Measurements from ENCODE around the gene CDIP1.

Gene CDIP1

GRCh38 chr16:4566144-4566543 is 27.6 kb upstream of the CDIP1 start:
- DNase-seq (ENCODE audit: low read depth): no peak
- Histone ChIP-seq H3K4me1 (ENCODE audit: control insufficient read depth, insufficient read depth, low read length) (no peaks in the 10 kb centered on the region), H3K27me3 (replicated peaks; ENCODE audit: control insufficient read depth, insufficient read depth, low read length) (peaks cover 23% of the 10 kb centered on the region), H3K9ac (ENCODE audit: low read length) (no peak overlapping the region), H3K4me3 (ENCODE audit: low read length) (no peak overlapping the region), H3K9me3 (ENCODE audit: control insufficient read depth, low read length) (no peaks in the 10 kb centered on the region), H3K36me3 (ENCODE audit: control insufficient read depth, insufficient read depth, low read length, severe bottlenecking) (no peaks in the 10 kb centered on the region)

GRCh38 chr16:4564661-4565267 is 26.2 kb upstream of the CDIP1 start:
- no peak for DNase-seq (ENCODE audit: low read depth)
- H3K27me3 ChIP-seq (replicated peaks; ENCODE audit: control insufficient read depth, insufficient read depth, low read length): peaks cover 25% of the 10 kb centered on the region
- no peaks in the 10 kb centered on the region for H3K36me3 ChIP-seq (ENCODE audit: control insufficient read depth, insufficient read depth, low read length, severe bottlenecking)
- H3K9ac ChIP-seq (ENCODE audit: low read length): no peak overlapping the region
- H3K9me3 ChIP-seq (ENCODE audit: control insufficient read depth, low read length): no peaks in the 10 kb centered on the region
- H3K4me3 ChIP-seq (ENCODE audit: low read length): no peak overlapping the region
- no peaks in the 10 kb centered on the region for H3K4me1 ChIP-seq (ENCODE audit: control insufficient read depth, insufficient read depth, low read length)

- no peak for DNase-seq (ENCODE audit: low read depth)
- Histone ChIP-seq H3K9me3 (ENCODE audit: control insufficient read depth, low read length) (no peaks in the 10 kb centered on the region), H3K4me1 (ENCODE audit: control insufficient read depth, insufficient read depth, low read length) (no peaks in the 10 kb centered on the region), H3K9ac (ENCODE audit: low read length) (no peak overlapping the region), H3K27me3 (replicated peaks; ENCODE audit: control insufficient read depth, insufficient read depth, low read length) (peaks cover 40% of the 10 kb centered on the region), H3K4me3 (ENCODE audit: low read length) (no peak overlapping the region), H3K36me3 (ENCODE audit: control insufficient read depth, insufficient read depth, low read length, severe bottlenecking) (no peaks in the 10 kb centered on the region)
These were observed 23.0 kb upstream of the CDIP1 start for GRCh38 chr16:4561596-4561995.

- no peak for DNase-seq (ENCODE audit: low read depth)
These were observed 19.4 kb upstream of the CDIP1 start for GRCh38 chr16:4557973-4558372.

GRCh38 chr16:4556580-4556979 is 18.0 kb upstream of the CDIP1 start:
- Histone ChIP-seq H3K9ac (ENCODE audit: low read length) (no peak overlapping the region), H3K4me1 (ENCODE audit: control insufficient read depth, insufficient read depth, low read length) (no peaks in the 10 kb centered on the region), H3K4me3 (ENCODE audit: low read length) (no peak overlapping the region), H3K36me3 (ENCODE audit: control insufficient read depth, insufficient read depth, low read length, severe bottlenecking) (no peaks in the 10 kb centered on the region), H3K27me3 (replicated peaks; ENCODE audit: control insufficient read depth, insufficient read depth, low read length) (peaks cover 44% of the 10 kb centered on the region), H3K9me3 (ENCODE audit: control insufficient read depth, low read length) (no peaks in the 10 kb centered on the region)
- no peak for DNase-seq (ENCODE audit: low read depth)

More at GRCh38 chr16:4557973-4558372, 19.4 kb upstream of the CDIP1 start:
- Histone ChIP-seq H3K9ac (ENCODE audit: low read length) (no peak overlapping the region), H3K27me3 (replicated peaks; ENCODE audit: control insufficient read depth, insufficient read depth, low read length) (peaks cover 44% of the 10 kb centered on the region), H3K36me3 (ENCODE audit: control insufficient read depth, insufficient read depth, low read length, severe bottlenecking) (no peaks in the 10 kb centered on the region), H3K4me1 (ENCODE audit: control insufficient read depth, insufficient read depth, low read length) (no peaks in the 10 kb centered on the region), H3K9me3 (ENCODE audit: control insufficient read depth, low read length) (no peaks in the 10 kb centered on the region), H3K4me3 (ENCODE audit: low read length) (no peak overlapping the region)

GRCh38 chr16:4556112-4556511 is 17.5 kb upstream of the CDIP1 start, which contains the start of gene C16orf96:
Gene C16orf96, plus strand, starts transcription at chr16:4556340. Its CDS starts 150 bp downstream, at chr16:4556490.
- peak; percentile 27 for DNase-seq (ENCODE audit: low read depth)
- Histone ChIP-seq H3K4me3 (ENCODE audit: low read length) (no peak within 1 kb of the TSS), H3K36me3 (ENCODE audit: control insufficient read depth, insufficient read depth, low read length, severe bottlenecking) (no peaks in the 10 kb centered on the region), H3K27me3 (replicated peaks; ENCODE audit: control insufficient read depth, insufficient read depth, low read length) (peaks cover 44% of the 10 kb centered on the region), H3K4me1 (ENCODE audit: control insufficient read depth, insufficient read depth, low read length) (no peaks in the 10 kb centered on the region), H3K9me3 (ENCODE audit: control insufficient read depth, low read length) (no peaks in the 10 kb centered on the region), H3K9ac (ENCODE audit: low read length) (no peak within 1 kb of the TSS)

- Histone ChIP-seq H3K4me3 (ENCODE audit: low read length) (no peak overlapping the region), H3K9me3 (ENCODE audit: control insufficient read depth, low read length) (no peaks in the 10 kb centered on the region), H3K36me3 (ENCODE audit: control insufficient read depth, insufficient read depth, low read length, severe bottlenecking) (no peaks in the 10 kb centered on the region), H3K27me3 (replicated peaks; ENCODE audit: control insufficient read depth, insufficient read depth, low read length) (peaks cover 35% of the 10 kb centered on the region), H3K4me1 (ENCODE audit: control insufficient read depth, insufficient read depth, low read length) (no peaks in the 10 kb centered on the region), H3K9ac (ENCODE audit: low read length) (no peak overlapping the region)
- DNase-seq (ENCODE audit: low read depth): no peak
These were observed 14.0 kb upstream of the CDIP1 start for GRCh38 chr16:4552541-4552940.

- DNase-seq (ENCODE audit: low read depth): no peak
These were observed 12.0 kb upstream of the CDIP1 start for GRCh38 chr16:4550591-4550990.

GRCh38 chr16:4548124-4548523 is 9.6 kb upstream of the CDIP1 start:
- H3K9me3 ChIP-seq (ENCODE audit: control insufficient read depth, low read length): no peaks in the 10 kb centered on the region
- H3K36me3 ChIP-seq (ENCODE audit: control insufficient read depth, insufficient read depth, low read length, severe bottlenecking): no peaks in the 10 kb centered on the region
- H3K27me3 ChIP-seq (replicated peaks; ENCODE audit: control insufficient read depth, insufficient read depth, low read length): peaks cover 10% of the 10 kb centered on the region
- H3K4me1 ChIP-seq (ENCODE audit: control insufficient read depth, insufficient read depth, low read length): no peaks in the 10 kb centered on the region
- H3K9ac ChIP-seq (ENCODE audit: low read length): no peak overlapping the region
- H3K4me3 ChIP-seq (ENCODE audit: low read length): no peak overlapping the region
- no peak for DNase-seq (ENCODE audit: low read depth)

More at GRCh38 chr16:4550591-4550990, 12.0 kb upstream of the CDIP1 start:
- H3K9me3 ChIP-seq (ENCODE audit: control insufficient read depth, low read length): no peaks in the 10 kb centered on the region
- H3K36me3 ChIP-seq (ENCODE audit: control insufficient read depth, insufficient read depth, low read length, severe bottlenecking): no peaks in the 10 kb centered on the region
- no peaks in the 10 kb centered on the region for H3K4me1 ChIP-seq (ENCODE audit: control insufficient read depth, insufficient read depth, low read length)
- H3K4me3 ChIP-seq (ENCODE audit: low read length): no peak overlapping the region
- no peak overlapping the region for H3K9ac ChIP-seq (ENCODE audit: low read length)
- H3K27me3 ChIP-seq (replicated peaks; ENCODE audit: control insufficient read depth, insufficient read depth, low read length): peaks cover 22% of the 10 kb centered on the region

- peaks cover 2% of the 10 kb centered on the region for H3K27me3 ChIP-seq (replicated peaks; ENCODE audit: control insufficient read depth, insufficient read depth, low read length)
- peaks cover 7% of the 10 kb centered on the region for H3K9me3 ChIP-seq (ENCODE audit: control insufficient read depth, low read length)
- no peak for DNase-seq (ENCODE audit: low read depth)
- no peaks in the 10 kb centered on the region for H3K4me1 ChIP-seq (ENCODE audit: control insufficient read depth, insufficient read depth, low read length)
- H3K9ac ChIP-seq (ENCODE audit: low read length): no peak overlapping the region
- H3K4me3 ChIP-seq (ENCODE audit: low read length): no peak overlapping the region
- no peaks in the 10 kb centered on the region for H3K36me3 ChIP-seq (ENCODE audit: control insufficient read depth, insufficient read depth, low read length, severe bottlenecking)
These were observed 5.9 kb upstream of the CDIP1 start for GRCh38 chr16:4544473-4544872.

GRCh38 chr16:4539716-4540284 is 1.2 kb upstream of the CDIP1 start:
- H3K4me3 ChIP-seq (ENCODE audit: low read length): no peak overlapping the region
- no peak for DNase-seq (ENCODE audit: low read depth)
- peaks cover 11% of the 10 kb centered on the region for H3K9me3 ChIP-seq (ENCODE audit: control insufficient read depth, low read length)
- H3K9ac ChIP-seq (ENCODE audit: low read length): no peak overlapping the region
- peaks cover 10% of the 10 kb centered on the region for H3K4me1 ChIP-seq (ENCODE audit: control insufficient read depth, insufficient read depth, low read length)
- H3K27me3 ChIP-seq (replicated peaks; ENCODE audit: control insufficient read depth, insufficient read depth, low read length): peaks cover 2% of the 10 kb centered on the region
- no peaks in the 10 kb centered on the region for H3K36me3 ChIP-seq (ENCODE audit: control insufficient read depth, insufficient read depth, low read length, severe bottlenecking)
